ENCODE measurements around the gene RIC8B.

The RIC8B gene

GRCh38 chr12:106760184-106760531, 14.3 kb upstream of the RIC8B start:
- Histone ChIP-seq H3K4me1 (ENCODE audit: control insufficient read depth, insufficient read depth, low read length) (peaks cover 11% of the 10 kb centered on the region), H3K4me3 (ENCODE audit: low read depth, low read length) (no peak overlapping the region), H3K27me3 (ENCODE audit: control insufficient read depth, insufficient read depth, low read length) (no peaks in the 10 kb centered on the region), H3K9ac (ENCODE audit: low read depth, low read length) (peak overlapping the region; percentile 2), H3K9me3 (ENCODE audit: control insufficient read depth, insufficient read depth, low read length) (no peaks in the 10 kb centered on the region), H3K36me3 (ENCODE audit: control insufficient read depth, insufficient read depth, low read length) (no peaks in the 10 kb centered on the region)

DNA sequence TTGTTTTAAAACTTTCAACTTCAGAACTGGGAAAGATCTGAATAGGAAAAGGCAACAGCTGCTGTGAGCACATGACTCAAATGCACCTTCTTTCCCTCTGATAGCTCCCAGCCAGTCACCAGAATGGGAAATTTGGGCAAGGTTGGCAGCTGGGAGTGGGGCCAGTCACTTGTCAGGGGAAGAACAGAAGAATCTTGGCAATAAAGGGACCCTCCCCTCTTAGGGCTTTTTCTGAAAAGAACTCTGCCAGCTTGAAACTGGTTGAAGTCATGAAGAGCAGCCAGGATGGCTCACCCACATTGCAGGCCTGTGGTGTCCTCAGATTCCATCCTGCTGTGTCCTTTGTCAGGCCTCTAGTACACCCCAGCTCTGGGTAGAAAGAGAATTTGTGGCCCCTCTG, 10.3 kb upstream of the RIC8B start:
- Histone ChIP-seq H3K27me3 (ENCODE audit: control insufficient read depth, insufficient read depth, low read length) (no peaks in the 10 kb centered on the region), H3K4me3 (ENCODE audit: low read depth, low read length) (no peak overlapping the region), H3K9me3 (ENCODE audit: control insufficient read depth, insufficient read depth, low read length) (no peaks in the 10 kb centered on the region), H3K4me1 (ENCODE audit: control insufficient read depth, insufficient read depth, low read length) (peaks cover 35% of the 10 kb centered on the region), H3K36me3 (ENCODE audit: control insufficient read depth, insufficient read depth, low read length) (no peaks in the 10 kb centered on the region), H3K9ac (ENCODE audit: low read depth, low read length) (no peak overlapping the region)

GRCh38 chr12:106764738-106765137, 9.7 kb upstream of the RIC8B start:
- no peak overlapping the region for H3K4me3 ChIP-seq (ENCODE audit: low read depth, low read length)
- no peaks in the 10 kb centered on the region for H3K27me3 ChIP-seq (ENCODE audit: control insufficient read depth, insufficient read depth, low read length)
- no peak overlapping the region for H3K9ac ChIP-seq (ENCODE audit: low read depth, low read length)
- H3K9me3 ChIP-seq (ENCODE audit: control insufficient read depth, insufficient read depth, low read length) = no peaks in the 10 kb centered on the region
- H3K36me3 ChIP-seq (ENCODE audit: control insufficient read depth, insufficient read depth, low read length) = no peaks in the 10 kb centered on the region
- peaks cover 37% of the 10 kb centered on the region for H3K4me1 ChIP-seq (ENCODE audit: control insufficient read depth, insufficient read depth, low read length)

GRCh38 chr12:106766393-106766826, 8.1 kb upstream of the RIC8B start:
- Histone ChIP-seq H3K27me3 (ENCODE audit: control insufficient read depth, insufficient read depth, low read length) (no peaks in the 10 kb centered on the region), H3K4me3 (ENCODE audit: low read depth, low read length) (no peak overlapping the region), H3K36me3 (ENCODE audit: control insufficient read depth, insufficient read depth, low read length) (no peaks in the 10 kb centered on the region), H3K9ac (ENCODE audit: low read depth, low read length) (no peak overlapping the region), H3K9me3 (ENCODE audit: control insufficient read depth, insufficient read depth, low read length) (no peaks in the 10 kb centered on the region), H3K4me1 (ENCODE audit: control insufficient read depth, insufficient read depth, low read length) (peaks cover 35% of the 10 kb centered on the region)

DNA sequence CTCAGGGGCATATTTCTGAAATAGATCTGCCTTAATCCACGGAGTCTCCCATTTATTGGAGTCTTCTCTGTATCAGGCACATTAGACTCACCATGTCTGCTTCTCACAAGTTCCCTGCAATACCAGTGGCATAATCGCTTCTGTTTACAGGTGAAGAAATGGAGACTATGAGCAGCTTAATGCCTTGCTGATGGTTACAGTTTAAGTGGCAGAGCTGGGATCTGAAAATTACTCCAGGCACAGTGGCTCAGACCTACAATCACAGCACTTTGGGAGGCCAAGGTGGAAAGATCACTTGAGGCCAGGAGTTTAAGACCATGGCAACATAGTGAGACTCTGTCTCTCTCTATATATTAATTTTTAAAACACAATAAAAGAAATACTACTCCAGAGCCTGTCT, 7.3 kb upstream of the RIC8B start:
- no peak overlapping the region for H3K4me3 ChIP-seq (ENCODE audit: low read depth, low read length)
- peaks cover 41% of the 10 kb centered on the region for H3K4me1 ChIP-seq (ENCODE audit: control insufficient read depth, insufficient read depth, low read length)
- H3K9ac ChIP-seq (ENCODE audit: low read depth, low read length) = no peak overlapping the region
- H3K36me3 ChIP-seq (ENCODE audit: control insufficient read depth, insufficient read depth, low read length) = no peaks in the 10 kb centered on the region
- no peaks in the 10 kb centered on the region for H3K9me3 ChIP-seq (ENCODE audit: control insufficient read depth, insufficient read depth, low read length)
- no peaks in the 10 kb centered on the region for H3K27me3 ChIP-seq (ENCODE audit: control insufficient read depth, insufficient read depth, low read length)

DNA sequence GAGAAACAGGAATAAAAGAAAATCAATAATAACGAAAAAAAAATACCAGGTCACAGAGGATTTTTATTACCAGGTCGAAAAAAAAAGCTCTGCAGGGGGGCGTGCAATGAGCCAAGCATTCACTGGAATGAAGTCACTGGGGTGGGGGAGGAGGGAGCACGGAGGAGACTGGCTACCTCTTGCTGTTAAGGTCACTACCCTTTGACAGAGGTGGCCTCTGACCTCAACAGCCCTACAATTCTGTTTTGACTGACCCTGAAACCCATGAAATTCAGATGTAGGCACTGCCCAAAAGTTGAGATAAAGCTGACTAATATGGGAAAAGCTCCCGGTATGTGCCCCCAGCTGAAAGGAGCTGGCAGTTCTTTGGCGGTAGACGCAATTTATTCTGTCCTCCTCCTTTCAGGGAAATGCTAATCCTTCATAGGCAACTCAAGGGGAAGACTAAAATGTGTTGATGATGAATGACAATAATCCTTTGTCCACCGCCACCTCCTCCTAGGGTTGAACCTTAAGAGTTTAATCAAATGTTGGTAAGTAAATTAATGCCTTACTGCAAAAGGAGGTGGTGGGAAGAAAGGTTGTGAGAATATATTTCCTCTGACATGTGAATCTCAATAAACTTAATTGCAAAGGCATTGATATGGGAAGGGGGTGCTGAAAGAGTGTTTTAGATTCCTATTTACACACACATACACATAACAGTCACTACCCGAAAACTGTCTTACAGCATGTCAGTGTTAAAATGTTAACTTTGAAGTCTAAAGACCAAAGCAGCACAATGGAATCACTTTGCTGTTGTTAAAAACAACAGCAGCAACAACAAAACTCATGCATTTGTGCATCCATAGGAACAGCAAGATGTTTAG, 6.3 kb upstream of the RIC8B start:
- peaks cover 41% of the 10 kb centered on the region for H3K4me1 ChIP-seq (ENCODE audit: control insufficient read depth, insufficient read depth, low read length)
- H3K9ac ChIP-seq (ENCODE audit: low read depth, low read length) = no peak overlapping the region
- H3K4me3 ChIP-seq (ENCODE audit: low read depth, low read length) = peak overlapping the region; percentile 20
- H3K36me3 ChIP-seq (ENCODE audit: control insufficient read depth, insufficient read depth, low read length) = no peaks in the 10 kb centered on the region
- H3K9me3 ChIP-seq (ENCODE audit: control insufficient read depth, insufficient read depth, low read length) = no peaks in the 10 kb centered on the region
- no peaks in the 10 kb centered on the region for H3K27me3 ChIP-seq (ENCODE audit: control insufficient read depth, insufficient read depth, low read length)

DNA sequence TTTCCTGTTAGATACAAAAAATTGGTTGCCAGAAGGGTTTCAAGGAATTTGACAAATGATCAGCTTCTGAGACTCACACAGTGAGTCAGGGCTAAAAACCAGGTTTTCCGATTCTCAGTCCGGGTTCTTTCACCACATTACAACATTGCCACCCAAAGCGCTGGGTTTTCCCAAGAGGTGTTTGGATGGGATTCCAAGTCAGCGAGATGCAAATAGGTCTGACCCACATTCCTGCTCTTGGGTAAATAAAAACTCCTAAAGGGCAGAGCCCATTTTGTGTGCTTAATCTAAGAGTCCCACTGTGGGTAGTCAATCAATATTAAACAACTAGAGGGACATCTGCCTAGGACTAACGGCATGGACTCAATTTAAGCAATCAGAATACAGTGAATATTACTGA, 5.4 kb upstream of the RIC8B start:
- H3K9me3 ChIP-seq (ENCODE audit: control insufficient read depth, insufficient read depth, low read length) = no peaks in the 10 kb centered on the region
- peak overlapping the region; percentile 20 for H3K4me3 ChIP-seq (ENCODE audit: low read depth, low read length)
- H3K36me3 ChIP-seq (ENCODE audit: control insufficient read depth, insufficient read depth, low read length) = no peaks in the 10 kb centered on the region
- peaks cover 41% of the 10 kb centered on the region for H3K4me1 ChIP-seq (ENCODE audit: control insufficient read depth, insufficient read depth, low read length)
- H3K27me3 ChIP-seq (ENCODE audit: control insufficient read depth, insufficient read depth, low read length) = no peaks in the 10 kb centered on the region
- no peak overlapping the region for H3K9ac ChIP-seq (ENCODE audit: low read depth, low read length)

DNA sequence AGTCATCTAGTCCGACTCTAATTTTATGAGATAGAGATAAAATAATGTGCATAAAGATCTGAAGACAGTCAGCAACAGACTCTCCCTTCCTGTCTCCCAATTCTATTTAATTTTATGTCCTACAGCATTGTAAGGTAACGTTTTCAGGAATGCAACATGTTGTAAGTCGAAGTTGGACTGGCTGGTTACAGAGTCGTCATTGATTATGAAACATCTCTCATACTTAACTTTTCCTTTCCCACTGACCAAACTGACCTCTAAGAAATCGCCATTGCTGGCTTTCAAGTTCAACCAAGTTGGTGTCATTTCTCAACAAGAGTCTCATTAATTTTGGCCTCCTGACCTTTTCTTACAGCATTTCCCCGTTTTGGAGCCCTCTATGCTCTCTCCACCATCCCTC, 4.9 kb upstream of the RIC8B start:
- no peak overlapping the region for H3K4me3 ChIP-seq (ENCODE audit: low read depth, low read length)
- no peaks in the 10 kb centered on the region for H3K27me3 ChIP-seq (ENCODE audit: control insufficient read depth, insufficient read depth, low read length)
- no peaks in the 10 kb centered on the region for H3K36me3 ChIP-seq (ENCODE audit: control insufficient read depth, insufficient read depth, low read length)
- peaks cover 41% of the 10 kb centered on the region for H3K4me1 ChIP-seq (ENCODE audit: control insufficient read depth, insufficient read depth, low read length)
- no peaks in the 10 kb centered on the region for H3K9me3 ChIP-seq (ENCODE audit: control insufficient read depth, insufficient read depth, low read length)
- H3K9ac ChIP-seq (ENCODE audit: low read depth, low read length) = no peak overlapping the region

GRCh38 chr12:106771425-106771824, 3.1 kb upstream of the RIC8B start:
- Histone ChIP-seq H3K4me3 (ENCODE audit: low read depth, low read length) (no peak overlapping the region), H3K9ac (ENCODE audit: low read depth, low read length) (no peak overlapping the region), H3K4me1 (ENCODE audit: control insufficient read depth, insufficient read depth, low read length) (peaks cover 43% of the 10 kb centered on the region), H3K27me3 (ENCODE audit: control insufficient read depth, insufficient read depth, low read length) (no peaks in the 10 kb centered on the region), H3K36me3 (ENCODE audit: control insufficient read depth, insufficient read depth, low read length) (no peaks in the 10 kb centered on the region), H3K9me3 (ENCODE audit: control insufficient read depth, insufficient read depth, low read length) (no peaks in the 10 kb centered on the region)

- peak overlapping the region; percentile 98 for H3K4me3 ChIP-seq (ENCODE audit: low read depth, low read length)
- no peaks in the 10 kb centered on the region for H3K36me3 ChIP-seq (ENCODE audit: control insufficient read depth, insufficient read depth, low read length)
- H3K9ac ChIP-seq (ENCODE audit: low read depth, low read length) = no peak overlapping the region
- H3K9me3 ChIP-seq (ENCODE audit: control insufficient read depth, insufficient read depth, low read length) = no peaks in the 10 kb centered on the region
- peaks cover 32% of the 10 kb centered on the region for H3K4me1 ChIP-seq (ENCODE audit: control insufficient read depth, insufficient read depth, low read length)
- no peaks in the 10 kb centered on the region for H3K27me3 ChIP-seq (ENCODE audit: control insufficient read depth, insufficient read depth, low read length)
Observed at GRCh38 chr12:106773286-106774004, 1.0 kb upstream of the RIC8B start.

DNA sequence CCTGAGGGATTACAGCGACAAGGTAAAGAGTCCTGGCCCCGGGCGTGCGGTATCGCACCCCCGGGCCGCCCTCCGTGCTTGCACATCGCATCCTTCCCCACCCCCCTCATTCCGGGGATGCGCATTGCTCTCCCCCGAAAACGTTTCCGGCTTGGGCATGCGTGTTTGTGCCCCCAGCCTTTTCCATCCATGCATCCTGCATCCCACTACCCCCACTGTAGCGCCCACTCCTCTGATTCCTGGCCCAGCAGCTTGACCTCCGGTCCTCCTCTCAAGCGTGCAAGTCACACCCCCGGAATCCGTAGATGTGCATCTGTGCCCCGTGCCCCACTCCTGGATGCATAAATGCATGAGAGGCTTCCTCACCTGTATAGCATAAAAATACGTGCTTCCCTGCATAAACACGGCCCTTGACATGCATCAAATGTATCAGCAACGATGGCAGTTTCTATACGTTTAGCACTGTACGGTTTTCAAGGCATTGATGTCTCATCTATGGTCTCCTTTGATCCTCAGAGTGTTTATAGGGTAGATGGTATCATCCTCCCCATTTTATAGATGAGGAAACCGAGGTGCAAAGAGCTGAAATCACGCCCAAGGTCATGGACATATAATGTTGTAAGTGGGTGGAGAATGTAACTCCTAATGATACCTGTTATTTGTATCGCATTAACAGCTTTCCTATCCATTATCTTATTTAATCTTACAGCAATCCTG, 484 bp downstream of the RIC8B start:
- Histone ChIP-seq H3K9me3 (ENCODE audit: control insufficient read depth, insufficient read depth, low read length) (no peaks in the 10 kb centered on the region), H3K4me3 (ENCODE audit: low read depth, low read length) (peak overlapping the region; percentile 98), H3K9ac (ENCODE audit: low read depth, low read length) (peak overlapping the region; percentile 66), H3K27me3 (ENCODE audit: control insufficient read depth, insufficient read depth, low read length) (no peaks in the 10 kb centered on the region), H3K36me3 (ENCODE audit: control insufficient read depth, insufficient read depth, low read length) (no peaks in the 10 kb centered on the region), H3K4me1 (ENCODE audit: control insufficient read depth, insufficient read depth, low read length) (peaks cover 19% of the 10 kb centered on the region)
